Measurements from ENCODE around the gene ATAD3A. TPM values are rescaled to one million over a fixed set of nuclear protein-coding genes. Genes with fewer than 3 reads are reported as not detected.

The ATAD3A gene
- total and polyA plus RNA-seq, 2 experiments from 2014 or later, result 36.5 to 80.3 TPM

DNA sequence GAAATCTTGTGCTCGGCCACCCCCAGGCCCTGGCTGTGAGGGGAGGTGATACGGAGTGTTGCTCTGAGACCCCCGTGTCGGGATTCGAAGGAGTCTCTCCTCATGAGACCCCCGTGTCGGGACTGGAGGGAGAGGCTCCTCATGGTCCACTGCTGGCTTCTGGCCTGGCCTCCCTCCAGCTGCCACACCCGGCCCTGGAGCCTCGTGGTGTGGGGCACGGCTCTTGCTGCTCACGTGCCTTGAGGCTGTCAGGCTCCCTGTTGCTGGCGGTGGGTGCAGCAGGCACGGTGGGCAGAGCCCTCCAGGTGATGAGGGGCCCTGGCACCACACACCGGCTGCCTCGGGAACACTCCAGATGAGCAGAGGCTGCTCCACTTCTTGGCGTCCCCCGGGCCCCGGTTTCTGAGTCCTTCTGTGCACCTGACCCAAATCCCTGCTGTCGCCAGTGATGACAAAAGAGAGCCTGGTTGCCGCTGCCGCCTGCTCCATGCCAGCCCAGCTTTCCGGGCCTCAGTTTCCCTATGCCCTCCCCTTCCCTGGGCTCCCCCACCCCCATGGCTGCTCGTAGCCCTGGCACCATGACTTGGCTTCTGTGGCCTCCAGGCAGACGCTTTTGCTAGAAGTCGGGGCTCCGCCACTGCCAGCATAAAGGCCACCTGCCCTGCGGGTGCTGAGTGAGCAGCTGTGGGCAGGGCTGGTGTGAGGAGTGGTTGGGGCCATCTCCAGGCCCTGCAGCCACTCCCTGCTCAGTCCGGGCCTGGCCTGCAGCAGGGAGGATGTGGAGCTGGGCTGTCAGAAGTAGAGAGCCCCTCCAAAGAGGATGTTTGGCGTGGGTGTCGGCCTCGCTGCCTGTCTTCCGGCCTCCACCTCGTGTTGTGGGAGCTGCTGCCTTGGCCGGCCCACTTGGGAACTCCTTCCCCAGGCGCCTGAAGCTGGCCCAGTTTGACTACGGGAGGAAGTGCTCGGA is 16.6 kb downstream of the ATAD3A start:
- Histone ChIP-seq H3K4me1 (ENCODE audit: insufficient read depth) (no peaks in the 10 kb centered on the region), H3K36me3 (ENCODE audit: insufficient read depth) (no peaks in the 10 kb centered on the region), H3K27ac (ENCODE audit: low read depth) (no peak overlapping the region), H3K4me2 (no peak overlapping the region), H3F3A (replicated peaks; ENCODE audit: low read depth) (no peaks in the 10 kb centered on the region), H3K79me2 (replicated peaks; ENCODE audit: insufficient read depth) (no peaks in the 10 kb centered on the region), H4K20me1 (replicated peaks; ENCODE audit: insufficient read depth) (no peaks in the 10 kb centered on the region; the same call in 1 of the 2 replicates), H3K4me3 (no peak overlapping the region), H2AFZ (no peak overlapping the region), H3K9me2 (ENCODE audit: insufficient read depth) (no peaks in the 10 kb centered on the region), H3K27me3 (ENCODE audit: insufficient read depth) (no peaks in the 10 kb centered on the region)
- peaks cover 54% of the 10 kb centered on the region for H3K36me3 Mint-ChIP-seq (ENCODE audit: low read depth)
- no peak overlapping the region for H3K27ac Mint-ChIP-seq
- ATAC-seq (no peak), DNase-seq (ENCODE audit: low spot score) (no peak)
- no peak overlapping the region for H3K4me3 Mint-ChIP-seq
- H3K27me3 Mint-ChIP-seq (ENCODE audit: insufficient read depth, low read depth, poor library complexity), result peaks cover 6% of the 10 kb centered on the region
- H3K4me1 Mint-ChIP-seq, result no peaks in the 10 kb centered on the region
- no peak for TF ChIP-seq JUNB (IDR thresholded peaks at IDR 0.05; ENCODE audit: unreplicated experiment)
- TF ChIP-seq NANOG (IDR thresholded peaks at IDR 0.05; ENCODE audit: borderline replicate concordance), result no peak
- TF ChIP-seq ZNF114 (CRISPR knock-in tag; IDR thresholded peaks at IDR 0.05), result no peak
- TF ChIP-seq, protein P1, sequence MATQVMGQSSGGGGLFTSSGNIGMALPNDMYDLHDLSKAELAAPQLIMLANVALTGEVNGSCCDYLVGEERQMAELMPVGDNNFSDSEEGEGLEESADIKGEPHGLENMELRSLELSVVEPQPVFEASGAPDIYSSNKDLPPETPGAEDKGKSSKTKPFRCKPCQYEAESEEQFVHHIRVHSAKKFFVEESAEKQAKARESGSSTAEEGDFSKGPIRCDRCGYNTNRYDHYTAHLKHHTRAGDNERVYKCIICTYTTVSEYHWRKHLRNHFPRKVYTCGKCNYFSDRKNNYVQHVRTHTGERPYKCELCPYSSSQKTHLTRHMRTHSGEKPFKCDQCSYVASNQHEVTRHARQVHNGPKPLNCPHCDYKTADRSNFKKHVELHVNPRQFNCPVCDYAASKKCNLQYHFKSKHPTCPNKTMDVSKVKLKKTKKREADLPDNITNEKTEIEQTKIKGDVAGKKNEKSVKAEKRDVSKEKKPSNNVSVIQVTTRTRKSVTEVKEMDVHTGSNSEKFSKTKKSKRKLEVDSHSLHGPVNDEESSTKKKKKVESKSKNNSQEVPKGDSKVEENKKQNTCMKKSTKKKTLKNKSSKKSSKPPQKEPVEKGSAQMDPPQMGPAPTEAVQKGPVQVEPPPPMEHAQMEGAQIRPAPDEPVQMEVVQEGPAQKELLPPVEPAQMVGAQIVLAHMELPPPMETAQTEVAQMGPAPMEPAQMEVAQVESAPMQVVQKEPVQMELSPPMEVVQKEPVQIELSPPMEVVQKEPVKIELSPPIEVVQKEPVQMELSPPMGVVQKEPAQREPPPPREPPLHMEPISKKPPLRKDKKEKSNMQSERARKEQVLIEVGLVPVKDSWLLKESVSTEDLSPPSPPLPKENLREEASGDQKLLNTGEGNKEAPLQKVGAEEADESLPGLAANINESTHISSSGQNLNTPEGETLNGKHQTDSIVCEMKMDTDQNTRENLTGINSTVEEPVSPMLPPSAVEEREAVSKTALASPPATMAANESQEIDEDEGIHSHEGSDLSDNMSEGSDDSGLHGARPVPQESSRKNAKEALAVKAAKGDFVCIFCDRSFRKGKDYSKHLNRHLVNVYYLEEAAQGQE (IDR thresholded peaks at IDR 0.05; ENCODE audit: unreplicated experiment), result no peak
- TF ChIP-seq, protein P2, sequence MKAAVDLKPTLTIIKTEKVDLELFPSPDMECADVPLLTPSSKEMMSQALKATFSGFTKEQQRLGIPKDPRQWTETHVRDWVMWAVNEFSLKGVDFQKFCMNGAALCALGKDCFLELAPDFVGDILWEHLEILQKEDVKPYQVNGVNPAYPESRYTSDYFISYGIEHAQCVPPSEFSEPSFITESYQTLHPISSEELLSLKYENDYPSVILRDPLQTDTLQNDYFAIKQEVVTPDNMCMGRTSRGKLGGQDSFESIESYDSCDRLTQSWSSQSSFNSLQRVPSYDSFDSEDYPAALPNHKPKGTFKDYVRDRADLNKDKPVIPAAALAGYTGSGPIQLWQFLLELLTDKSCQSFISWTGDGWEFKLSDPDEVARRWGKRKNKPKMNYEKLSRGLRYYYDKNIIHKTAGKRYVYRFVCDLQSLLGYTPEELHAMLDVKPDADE (IDR thresholded peaks at IDR 0.05), result no peak
- TF ChIP-seq, protein P3, sequence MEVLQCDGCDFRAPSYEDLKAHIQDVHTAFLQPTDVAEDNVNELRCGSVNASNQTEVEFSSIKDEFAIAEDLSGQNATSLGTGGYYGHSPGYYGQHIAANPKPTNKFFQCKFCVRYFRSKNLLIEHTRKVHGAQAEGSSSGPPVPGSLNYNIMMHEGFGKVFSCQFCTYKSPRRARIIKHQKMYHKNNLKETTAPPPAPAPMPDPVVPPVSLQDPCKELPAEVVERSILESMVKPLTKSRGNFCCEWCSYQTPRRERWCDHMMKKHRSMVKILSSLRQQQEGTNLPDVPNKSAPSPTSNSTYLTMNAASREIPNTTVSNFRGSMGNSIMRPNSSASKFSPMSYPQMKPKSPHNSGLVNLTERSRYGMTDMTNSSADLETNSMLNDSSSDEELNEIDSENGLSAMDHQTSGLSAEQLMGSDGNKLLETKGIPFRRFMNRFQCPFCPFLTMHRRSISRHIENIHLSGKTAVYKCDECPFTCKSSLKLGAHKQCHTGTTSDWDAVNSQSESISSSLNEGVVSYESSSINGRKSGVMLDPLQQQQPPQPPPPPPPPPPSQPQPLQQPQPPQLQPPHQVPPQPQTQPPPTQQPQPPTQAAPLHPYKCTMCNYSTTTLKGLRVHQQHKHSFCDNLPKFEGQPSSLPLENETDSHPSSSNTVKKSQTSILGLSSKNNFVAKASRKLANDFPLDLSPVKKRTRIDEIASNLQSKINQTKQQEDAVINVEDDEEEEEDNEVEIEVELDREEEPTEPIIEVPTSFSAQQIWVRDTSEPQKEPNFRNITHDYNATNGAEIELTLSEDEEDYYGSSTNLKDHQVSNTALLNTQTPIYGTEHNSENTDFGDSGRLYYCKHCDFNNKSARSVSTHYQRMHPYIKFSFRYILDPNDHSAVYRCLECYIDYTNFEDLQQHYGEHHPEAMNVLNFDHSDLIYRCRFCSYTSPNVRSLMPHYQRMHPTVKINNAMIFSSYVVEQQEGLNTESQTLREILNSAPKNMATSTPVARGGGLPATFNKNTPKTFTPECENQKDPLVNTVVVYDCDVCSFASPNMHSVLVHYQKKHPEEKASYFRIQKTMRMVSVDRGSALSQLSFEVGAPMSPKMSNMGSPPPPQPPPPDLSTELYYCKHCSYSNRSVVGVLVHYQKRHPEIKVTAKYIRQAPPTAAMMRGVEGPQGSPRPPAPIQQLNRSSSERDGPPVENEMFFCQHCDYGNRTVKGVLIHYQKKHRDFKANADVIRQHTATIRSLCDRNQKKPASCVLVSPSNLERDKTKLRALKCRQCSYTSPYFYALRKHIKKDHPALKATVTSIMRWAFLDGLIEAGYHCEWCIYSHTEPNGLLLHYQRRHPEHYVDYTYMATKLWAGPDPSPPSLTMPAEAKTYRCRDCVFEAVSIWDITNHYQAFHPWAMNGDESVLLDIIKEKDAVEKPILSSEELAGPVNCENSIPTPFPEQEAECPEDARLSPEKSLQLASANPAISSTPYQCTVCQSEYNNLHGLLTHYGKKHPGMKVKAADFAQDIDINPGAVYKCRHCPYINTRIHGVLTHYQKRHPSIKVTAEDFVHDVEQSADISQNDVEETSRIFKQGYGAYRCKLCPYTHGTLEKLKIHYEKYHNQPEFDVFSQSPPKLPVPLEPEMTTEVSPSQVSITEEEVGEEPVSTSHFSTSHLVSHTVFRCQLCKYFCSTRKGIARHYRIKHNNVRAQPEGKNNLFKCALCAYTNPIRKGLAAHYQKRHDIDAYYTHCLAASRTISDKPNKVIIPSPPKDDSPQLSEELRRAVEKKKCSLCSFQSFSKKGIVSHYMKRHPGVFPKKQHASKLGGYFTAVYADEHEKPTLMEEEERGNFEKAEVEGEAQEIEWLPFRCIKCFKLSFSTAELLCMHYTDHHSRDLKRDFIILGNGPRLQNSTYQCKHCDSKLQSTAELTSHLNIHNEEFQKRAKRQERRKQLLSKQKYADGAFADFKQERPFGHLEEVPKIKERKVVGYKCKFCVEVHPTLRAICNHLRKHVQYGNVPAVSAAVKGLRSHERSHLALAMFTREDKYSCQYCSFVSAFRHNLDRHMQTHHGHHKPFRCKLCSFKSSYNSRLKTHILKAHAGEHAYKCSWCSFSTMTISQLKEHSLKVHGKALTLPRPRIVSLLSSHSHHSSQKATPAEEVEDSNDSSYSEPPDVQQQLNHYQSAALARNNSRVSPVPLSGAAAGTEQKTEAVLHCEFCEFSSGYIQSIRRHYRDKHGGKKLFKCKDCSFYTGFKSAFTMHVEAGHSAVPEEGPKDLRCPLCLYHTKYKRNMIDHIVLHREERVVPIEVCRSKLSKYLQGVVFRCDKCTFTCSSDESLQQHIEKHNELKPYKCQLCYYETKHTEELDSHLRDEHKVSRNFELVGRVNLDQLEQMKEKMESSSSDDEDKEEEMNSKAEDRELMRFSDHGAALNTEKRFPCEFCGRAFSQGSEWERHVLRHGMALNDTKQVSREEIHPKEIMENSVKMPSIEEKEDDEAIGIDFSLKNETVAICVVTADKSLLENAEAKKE (CRISPR knock-in tag; IDR thresholded peaks at IDR 0.05), result no peak
- TF ChIP-seq CREB1 (CRISPR knock-in tag; IDR thresholded peaks at IDR 0.05; ENCODE audit: low read depth), result no peak
- no peak for TF ChIP-seq EZH2phosphoT487 (IDR thresholded peaks at IDR 0.05; ENCODE audit: unreplicated experiment)
- no peak for TF ChIP-seq ZNF331 (CRISPR knock-in tag; IDR thresholded peaks at IDR 0.05; ENCODE audit: low read depth)
- TF ChIP-seq EZH2 (IDR thresholded peaks at IDR 0.05; ENCODE audit: low read depth, unreplicated experiment), result no peak
- no peak for TF ChIP-seq STAT1 (IDR thresholded peaks at IDR 0.05; ENCODE audit: unreplicated experiment)
- TF ChIP-seq, protein P4, sequence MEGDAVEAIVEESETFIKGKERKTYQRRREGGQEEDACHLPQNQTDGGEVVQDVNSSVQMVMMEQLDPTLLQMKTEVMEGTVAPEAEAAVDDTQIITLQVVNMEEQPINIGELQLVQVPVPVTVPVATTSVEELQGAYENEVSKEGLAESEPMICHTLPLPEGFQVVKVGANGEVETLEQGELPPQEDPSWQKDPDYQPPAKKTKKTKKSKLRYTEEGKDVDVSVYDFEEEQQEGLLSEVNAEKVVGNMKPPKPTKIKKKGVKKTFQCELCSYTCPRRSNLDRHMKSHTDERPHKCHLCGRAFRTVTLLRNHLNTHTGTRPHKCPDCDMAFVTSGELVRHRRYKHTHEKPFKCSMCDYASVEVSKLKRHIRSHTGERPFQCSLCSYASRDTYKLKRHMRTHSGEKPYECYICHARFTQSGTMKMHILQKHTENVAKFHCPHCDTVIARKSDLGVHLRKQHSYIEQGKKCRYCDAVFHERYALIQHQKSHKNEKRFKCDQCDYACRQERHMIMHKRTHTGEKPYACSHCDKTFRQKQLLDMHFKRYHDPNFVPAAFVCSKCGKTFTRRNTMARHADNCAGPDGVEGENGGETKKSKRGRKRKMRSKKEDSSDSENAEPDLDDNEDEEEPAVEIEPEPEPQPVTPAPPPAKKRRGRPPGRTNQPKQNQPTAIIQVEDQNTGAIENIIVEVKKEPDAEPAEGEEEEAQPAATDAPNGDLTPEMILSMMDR (conservative IDR thresholded peaks at IDR 0.05; ENCODE audit: low read depth in 2 of 2), result no peak
- no peak for TF ChIP-seq POLR2AphosphoS5 (IDR thresholded peaks at IDR 0.05; ENCODE audit: low read depth)
- 0 out of 3 replicates have a peak, but pooled peaks cover 8% of the 10 kb centered on the region for H3K9me3 Mint-ChIP-seq

All from GM23338 (cell line).